ENCODE measurements around the gene PRTFDC1.
A peak's percentile ranks its signal among the peaks of the same experiment; 100 is the strongest.

PRTFDC1 gene

GRCh38 chr10:24882047-24882698, 70.2 kb downstream of the PRTFDC1 start:
- Histone ChIP-seq H3K4me1 (ENCODE audit: insufficient read depth, low read length) (peaks cover 3% of the 10 kb centered on the region; the same call in 1 of the 2 replicates), H3K9ac (ENCODE audit: low read depth, low read length) (no peak overlapping the region), H3K36me3 (ENCODE audit: insufficient read depth, low read depth, low read length) (no peaks in the 10 kb centered on the region), H3K9me3 (ENCODE audit: insufficient read depth, low read depth, low read length) (no peaks in the 10 kb centered on the region), H3K27me3 (ENCODE audit: insufficient read depth, low read length) (no peaks in the 10 kb centered on the region), H3K4me3 (ENCODE audit: low read length) (no peak overlapping the region), H3K27ac (ENCODE audit: low read length) (no peak overlapping the region)

- Histone ChIP-seq H3K27ac (ENCODE audit: low read length) (no peak overlapping the region), H3K4me3 (ENCODE audit: low read length) (no peak overlapping the region), H3K9me3 (ENCODE audit: insufficient read depth, low read depth, low read length) (no peaks in the 10 kb centered on the region), H3K4me1 (ENCODE audit: insufficient read depth, low read length) (peaks cover 3% of the 10 kb centered on the region; the same call in 1 of the 2 replicates), H3K27me3 (ENCODE audit: insufficient read depth, low read length) (no peaks in the 10 kb centered on the region), H3K36me3 (ENCODE audit: insufficient read depth, low read depth, low read length) (no peaks in the 10 kb centered on the region), H3K9ac (ENCODE audit: low read depth, low read length) (no peak overlapping the region)
Measured at GRCh38 chr10:24879861-24880260, 72.5 kb downstream of the PRTFDC1 start.

DNA sequence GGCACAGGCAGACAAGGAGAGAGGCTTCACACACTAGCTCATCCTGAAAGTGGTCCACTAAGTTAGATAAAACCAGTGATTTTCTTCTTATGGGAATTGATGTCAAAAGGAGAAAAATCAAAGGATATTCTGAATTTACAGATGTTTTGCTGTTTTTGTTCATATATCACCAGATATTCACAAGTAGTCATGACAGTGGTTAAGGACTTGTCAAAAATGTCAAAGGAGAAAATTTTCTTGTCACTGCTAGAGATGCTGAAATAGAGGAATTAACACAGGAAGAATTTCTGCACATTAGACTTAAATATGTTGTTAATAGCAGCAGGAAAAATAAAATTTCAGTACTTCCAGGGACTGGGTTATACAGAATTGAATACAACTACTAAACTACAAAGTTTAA, 78.3 kb downstream of the PRTFDC1 start:
- Histone ChIP-seq H3K4me3 (ENCODE audit: low read length) (no peak overlapping the region), H3K9me3 (ENCODE audit: insufficient read depth, low read depth, low read length) (no peaks in the 10 kb centered on the region), H3K36me3 (ENCODE audit: insufficient read depth, low read depth, low read length) (no peaks in the 10 kb centered on the region), H3K27ac (ENCODE audit: low read length) (no peak overlapping the region), H3K27me3 (ENCODE audit: insufficient read depth, low read length) (no peaks in the 10 kb centered on the region), H3K9ac (ENCODE audit: low read depth, low read length) (no peak overlapping the region), H3K4me1 (ENCODE audit: insufficient read depth, low read length) (no peaks in the 10 kb centered on the region)

- no peak overlapping the region for H3K4me3 ChIP-seq (ENCODE audit: low read length)
- H3K4me1 ChIP-seq (ENCODE audit: insufficient read depth, low read length) = no peaks in the 10 kb centered on the region
- H3K27me3 ChIP-seq (ENCODE audit: insufficient read depth, low read length) = no peaks in the 10 kb centered on the region
- H3K27ac ChIP-seq (ENCODE audit: low read length) = no peak overlapping the region
- H3K36me3 ChIP-seq (ENCODE audit: insufficient read depth, low read depth, low read length) = no peaks in the 10 kb centered on the region
- no peak overlapping the region for H3K9ac ChIP-seq (ENCODE audit: low read depth, low read length)
- no peaks in the 10 kb centered on the region for H3K9me3 ChIP-seq (ENCODE audit: insufficient read depth, low read depth, low read length)
Measured at GRCh38 chr10:24873281-24873683, 79.1 kb downstream of the PRTFDC1 start.

- H3K4me3 ChIP-seq (ENCODE audit: low read length) = no peak overlapping the region
- H3K9me3 ChIP-seq (ENCODE audit: insufficient read depth, low read depth, low read length) = no peaks in the 10 kb centered on the region
- H3K27ac ChIP-seq (ENCODE audit: low read length) = no peak overlapping the region
- no peak overlapping the region for H3K9ac ChIP-seq (ENCODE audit: low read depth, low read length)
- H3K27me3 ChIP-seq (ENCODE audit: insufficient read depth, low read length) = no peaks in the 10 kb centered on the region
- no peaks in the 10 kb centered on the region for H3K36me3 ChIP-seq (ENCODE audit: insufficient read depth, low read depth, low read length)
- no peaks in the 10 kb centered on the region for H3K4me1 ChIP-seq (ENCODE audit: insufficient read depth, low read length)
Measured at GRCh38 chr10:24872790-24873182, 79.6 kb downstream of the PRTFDC1 start.

- Histone ChIP-seq H3K27me3 (ENCODE audit: insufficient read depth, low read length) (no peaks in the 10 kb centered on the region), H3K4me3 (ENCODE audit: low read length) (no peak overlapping the region), H3K9me3 (ENCODE audit: insufficient read depth, low read depth, low read length) (no peaks in the 10 kb centered on the region), H3K4me1 (ENCODE audit: insufficient read depth, low read length) (peaks cover 3% of the 10 kb centered on the region), H3K36me3 (ENCODE audit: insufficient read depth, low read depth, low read length) (no peaks in the 10 kb centered on the region), H3K27ac (ENCODE audit: low read length) (no peak overlapping the region), H3K9ac (ENCODE audit: low read depth, low read length) (no peak overlapping the region)
Measured at GRCh38 chr10:24872049-24872789, 80.2 kb downstream of the PRTFDC1 start.

DNA sequence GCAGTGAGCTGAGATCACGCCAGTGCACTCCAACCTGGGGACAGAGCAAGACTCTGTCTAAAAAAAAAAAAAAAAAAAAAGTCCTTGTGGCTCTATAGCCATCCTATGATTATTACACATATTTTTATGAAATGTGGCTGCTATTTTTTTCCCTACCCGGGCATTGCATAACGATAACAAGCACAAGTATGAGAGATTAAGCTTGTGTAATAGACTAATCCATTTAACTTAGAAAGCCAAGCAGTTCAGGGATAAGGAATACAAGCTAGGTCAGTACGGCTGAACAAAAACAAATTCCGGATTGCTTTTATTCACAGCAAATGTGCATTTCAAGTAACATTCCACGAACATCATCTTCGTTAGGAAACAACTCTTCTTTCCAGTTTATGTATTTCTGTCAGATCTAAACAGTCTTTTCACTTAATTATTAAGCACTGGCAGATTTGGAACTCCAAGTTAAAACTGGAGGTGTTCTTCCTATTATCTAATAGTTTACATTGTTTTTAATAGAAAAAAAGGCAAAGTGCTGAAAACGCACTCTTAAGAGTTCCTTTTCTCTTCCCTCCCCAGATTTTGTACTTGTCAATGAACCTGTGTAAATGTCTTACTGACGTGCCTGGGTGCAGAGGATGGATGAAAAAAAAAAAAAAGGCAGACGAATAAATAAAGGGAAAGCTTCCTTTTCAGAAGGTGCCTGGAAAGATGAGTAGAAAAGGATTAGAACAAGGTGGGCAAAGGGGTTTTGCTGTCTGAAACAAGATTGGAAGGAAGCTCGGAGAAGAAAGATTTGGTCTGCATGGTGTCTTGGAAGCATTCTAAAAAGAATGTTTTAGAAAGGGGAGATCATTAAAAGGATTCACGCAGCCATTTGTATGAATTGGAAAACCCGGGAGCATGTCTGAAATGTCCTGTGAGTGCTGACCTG, 81.1 kb downstream of the PRTFDC1 start:
- Histone ChIP-seq H3K9me3 (ENCODE audit: insufficient read depth, low read depth, low read length) (no peaks in the 10 kb centered on the region), H3K27me3 (ENCODE audit: insufficient read depth, low read length) (no peaks in the 10 kb centered on the region), H3K4me1 (ENCODE audit: insufficient read depth, low read length) (peaks cover 9% of the 10 kb centered on the region), H3K27ac (ENCODE audit: low read length) (no peak overlapping the region), H3K9ac (ENCODE audit: low read depth, low read length) (no peak overlapping the region), H3K36me3 (ENCODE audit: insufficient read depth, low read depth, low read length) (no peaks in the 10 kb centered on the region), H3K4me3 (ENCODE audit: low read length) (no peak overlapping the region)

- H3K9ac ChIP-seq (ENCODE audit: low read depth, low read length) = no peak overlapping the region
- no peak overlapping the region for H3K27ac ChIP-seq (ENCODE audit: low read length)
- H3K27me3 ChIP-seq (ENCODE audit: insufficient read depth, low read length) = no peaks in the 10 kb centered on the region
- H3K4me3 ChIP-seq (ENCODE audit: low read length) = no peak overlapping the region
- no peaks in the 10 kb centered on the region for H3K36me3 ChIP-seq (ENCODE audit: insufficient read depth, low read depth, low read length)
- H3K4me1 ChIP-seq (ENCODE audit: insufficient read depth, low read length) = peaks cover 9% of the 10 kb centered on the region
- H3K9me3 ChIP-seq (ENCODE audit: insufficient read depth, low read depth, low read length) = no peaks in the 10 kb centered on the region
Measured at GRCh38 chr10:24869354-24870015, 82.9 kb downstream of the PRTFDC1 start.

DNA sequence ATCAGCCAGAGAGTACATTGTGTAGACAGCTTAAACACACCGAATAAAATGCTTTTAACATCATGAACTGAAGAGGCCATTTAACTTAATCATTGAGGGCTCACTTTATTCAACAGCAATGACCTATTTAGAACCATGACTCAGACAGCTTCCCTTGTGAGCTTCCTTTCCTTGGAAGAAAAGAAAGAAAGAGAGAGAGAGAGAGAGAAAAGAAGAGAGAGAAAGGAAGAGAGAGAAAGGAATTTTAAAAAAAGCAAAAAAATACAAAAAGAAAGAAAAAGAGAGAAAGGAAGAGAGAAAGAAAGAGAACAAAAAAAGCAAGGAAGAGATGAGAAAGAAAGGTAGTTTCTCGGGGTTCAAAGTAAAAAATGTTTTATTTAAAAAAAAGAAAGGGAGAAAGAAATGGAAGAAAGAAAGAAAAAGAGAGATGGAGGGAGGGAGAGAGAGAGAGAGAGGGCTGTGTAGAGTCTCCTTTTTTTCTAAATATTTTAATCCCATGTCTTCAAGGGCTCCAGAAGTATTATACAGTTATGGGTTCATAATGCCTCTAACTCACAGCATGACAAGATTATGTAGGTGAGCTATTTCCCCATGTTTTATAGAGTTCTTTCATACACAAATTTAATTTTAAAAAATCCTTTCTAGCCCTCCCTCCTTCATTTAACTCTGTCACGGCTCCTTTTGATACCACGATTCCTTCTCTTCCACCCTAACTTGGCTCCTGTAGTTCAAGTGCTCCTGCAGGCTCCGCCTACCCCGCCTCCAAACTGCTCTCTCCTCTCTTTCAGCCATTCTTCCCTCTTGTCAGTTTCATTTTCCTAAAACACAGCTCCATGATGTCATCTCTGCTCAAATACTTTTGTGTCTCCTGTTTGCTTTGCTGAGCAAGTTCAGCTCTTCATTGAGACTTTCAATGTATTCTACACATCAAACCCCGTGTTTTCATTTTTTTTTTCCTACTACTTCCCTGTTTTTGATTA, 85.5 kb downstream of the PRTFDC1 start:
- H3K9me3 ChIP-seq (ENCODE audit: insufficient read depth, low read depth, low read length) = no peaks in the 10 kb centered on the region; the same call in 1 of the 2 replicates
- peaks cover 9% of the 10 kb centered on the region for H3K4me1 ChIP-seq (ENCODE audit: insufficient read depth, low read length)
- no peak overlapping the region for H3K4me3 ChIP-seq (ENCODE audit: low read length)
- no peaks in the 10 kb centered on the region for H3K36me3 ChIP-seq (ENCODE audit: insufficient read depth, low read depth, low read length)
- H3K27me3 ChIP-seq (ENCODE audit: insufficient read depth, low read length) = no peaks in the 10 kb centered on the region
- H3K27ac ChIP-seq (ENCODE audit: low read length) = no peak overlapping the region
- peak overlapping the region; percentile 25; the same call in 1 of the 2 replicates for H3K9ac ChIP-seq (ENCODE audit: low read depth, low read length)

GRCh38 chr10:24865783-24866182, 86.6 kb downstream of the PRTFDC1 start:
- H3K4me3 ChIP-seq (ENCODE audit: low read length) = no peak overlapping the region
- no peak overlapping the region for H3K27ac ChIP-seq (ENCODE audit: low read length)
- no peaks in the 10 kb centered on the region for H3K27me3 ChIP-seq (ENCODE audit: insufficient read depth, low read length)
- H3K36me3 ChIP-seq (ENCODE audit: insufficient read depth, low read depth, low read length) = no peaks in the 10 kb centered on the region
- H3K9me3 ChIP-seq (ENCODE audit: insufficient read depth, low read depth, low read length) = no peaks in the 10 kb centered on the region; the same call in 1 of the 2 replicates
- no peak overlapping the region for H3K9ac ChIP-seq (ENCODE audit: low read depth, low read length)
- H3K4me1 ChIP-seq (ENCODE audit: insufficient read depth, low read length) = peaks cover 9% of the 10 kb centered on the region
